GM19438 (cell line): Measurements from ENCODE around the gene DAGLA.

ENCODE experiments used
- ATAC-seq: cut with Tn5 transposase; IDR thresholded peaks from one replicate; pipeline ENCODE4 v1.9.1; 2021; ENCODE audit warnings: low read depth; ENCODE audit not compliant: unreplicated experiment

DAGLA gene

DNA sequence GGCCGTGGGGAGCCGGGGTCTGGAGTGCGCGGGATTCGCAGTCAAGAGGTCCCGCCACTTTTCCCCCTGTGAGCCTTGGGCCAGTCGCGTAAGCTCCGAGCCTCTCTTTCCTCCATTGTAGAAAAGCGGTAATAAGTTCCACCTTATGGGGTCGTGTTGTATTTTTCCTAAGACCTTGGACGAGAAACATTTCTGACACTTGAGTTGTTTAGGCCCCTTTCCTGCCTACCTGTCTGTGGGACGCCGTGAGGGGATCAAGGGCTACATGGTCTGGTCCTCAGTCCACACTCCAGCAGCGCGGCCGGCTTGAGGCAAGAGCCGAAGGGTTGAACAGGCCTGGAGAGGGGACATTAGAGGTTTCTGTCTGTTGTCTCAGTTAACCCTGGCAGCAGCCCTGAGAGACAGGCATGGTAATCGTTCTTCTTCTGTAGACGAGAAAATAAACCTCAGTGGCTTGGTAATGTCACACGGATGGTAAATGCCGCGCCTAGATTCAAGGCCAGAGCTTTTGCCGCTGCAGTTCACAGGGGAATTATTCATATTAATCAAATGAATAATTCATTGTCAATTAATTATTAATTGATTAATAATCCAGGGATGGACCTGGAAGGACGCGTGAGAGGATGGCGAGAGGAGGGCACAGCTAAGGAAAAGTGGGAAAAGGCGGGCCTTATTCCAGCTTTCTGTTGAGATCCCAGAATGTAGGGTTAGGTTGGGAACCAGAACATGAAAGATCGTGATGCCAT, 113.1 kb downstream of the DAGLA start:
- peak; percentile 22 for ATAC-seq

DNA sequence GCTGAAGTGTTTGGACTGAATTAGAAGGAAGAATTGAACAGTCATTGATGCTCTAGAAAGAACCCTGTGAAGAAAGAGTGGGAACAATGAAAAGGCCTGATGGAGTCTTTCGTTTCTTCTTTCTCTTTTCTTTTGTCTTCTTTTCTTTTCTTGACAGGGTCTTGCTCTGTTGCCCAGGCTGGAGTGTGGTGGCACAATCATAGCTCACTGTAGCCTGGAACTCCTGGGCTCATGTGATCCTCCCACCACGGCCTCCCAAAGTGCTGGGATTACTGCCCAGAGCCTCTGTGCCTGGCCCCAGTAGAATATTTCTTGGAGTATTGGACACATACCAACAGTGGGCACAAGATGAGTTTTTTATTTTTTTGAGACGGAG, 113.6 kb downstream of the DAGLA start:
- ATAC-seq: no peak

DNA sequence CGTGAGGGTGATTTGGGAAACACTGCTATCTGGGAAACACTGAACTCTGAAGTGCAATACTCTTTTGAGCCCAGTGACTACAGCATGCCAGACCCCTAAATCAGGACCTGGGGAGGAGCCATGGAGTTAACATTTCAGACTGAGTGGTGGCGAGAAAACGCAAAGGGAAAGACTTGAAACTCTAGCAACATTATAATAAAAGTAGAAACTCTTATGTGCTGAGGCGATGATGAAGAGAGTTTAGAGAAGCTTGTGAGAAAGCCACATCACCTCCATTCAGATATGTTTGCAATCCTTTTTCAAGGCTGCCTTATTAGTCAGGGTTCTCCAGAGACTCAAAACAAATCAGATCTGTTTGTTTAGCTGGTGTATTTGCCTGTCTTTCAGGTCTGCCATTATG, 114.4 kb downstream of the DAGLA start:
- no peak for ATAC-seq

DNA sequence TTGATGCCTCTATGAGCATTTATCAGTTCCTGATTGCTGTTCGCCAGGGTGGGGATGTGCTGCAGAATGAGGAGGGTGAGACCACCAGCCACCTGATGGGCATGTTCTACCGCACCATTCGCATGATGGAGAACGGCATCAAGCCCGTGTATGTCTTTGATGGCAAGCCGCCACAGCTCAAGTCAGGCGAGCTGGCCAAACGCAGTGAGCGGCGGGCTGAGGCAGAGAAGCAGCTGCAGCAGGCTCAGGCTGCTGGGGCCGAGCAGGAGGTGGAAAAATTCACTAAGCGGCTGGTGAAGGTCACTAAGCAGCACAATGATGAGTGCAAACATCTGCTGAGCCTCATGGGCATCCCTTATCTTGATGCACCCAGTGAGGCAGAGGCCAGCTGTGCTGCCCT, 115.3 kb downstream of the DAGLA start:
- no peak for ATAC-seq

DNA sequence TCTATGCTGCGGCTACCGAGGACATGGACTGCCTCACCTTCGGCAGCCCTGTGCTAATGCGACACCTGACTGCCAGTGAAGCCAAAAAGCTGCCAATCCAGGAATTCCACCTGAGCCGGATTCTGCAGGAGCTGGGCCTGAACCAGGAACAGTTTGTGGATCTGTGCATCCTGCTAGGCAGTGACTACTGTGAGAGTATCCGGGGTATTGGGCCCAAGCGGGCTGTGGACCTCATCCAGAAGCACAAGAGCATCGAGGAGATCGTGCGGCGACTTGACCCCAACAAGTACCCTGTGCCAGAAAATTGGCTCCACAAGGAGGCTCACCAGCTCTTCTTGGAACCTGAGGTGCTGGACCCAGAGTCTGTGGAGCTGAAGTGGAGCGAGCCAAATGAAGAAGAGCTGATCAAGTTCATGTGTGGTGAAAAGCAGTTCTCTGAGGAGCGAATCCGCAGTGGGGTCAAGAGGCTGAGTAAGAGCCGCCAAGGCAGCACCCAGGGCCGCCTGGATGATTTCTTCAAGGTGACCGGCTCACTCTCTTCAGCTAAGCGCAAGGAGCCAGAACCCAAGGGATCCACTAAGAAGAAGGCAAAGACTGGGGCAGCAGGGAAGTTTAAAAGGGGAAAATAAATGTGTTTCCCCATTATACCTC, 115.8 kb downstream of the DAGLA start:
- ATAC-seq: no peak
